K562 (cell line): Measurements from ENCODE around the gene DSG2. TPM values are rescaled to one million over a fixed set of nuclear protein-coding genes. Genes with fewer than 3 reads are reported as not detected.

Experiments
- BCL6 ChIP-seq: fragments of 250-450 bp; sonication (Bioruptor Pico); IDR thresholded peaks from 2 replicates; pipeline ENCODE4 v1.4.0; 2020
- BCOR ChIP-seq: fragments of 450-650 bp; IDR thresholded peaks from 2 replicates; pipeline ENCODE4 v1.6.1; 2016
- CREB3L1 ChIP-seq: fragments of 450-650 bp; IDR thresholded peaks from 2 replicates; pipeline ENCODE4 v1.6.1; 2014; ENCODE audit warnings: low read depth, mild to moderate bottlenecking, moderate library complexity, borderline replicate concordance
- HMBOX1 ChIP-seq: sonication (generic); IDR thresholded peaks from 2 replicates; pipeline ENCODE4 v1.6.1; 2016
- NR2C2 ChIP-seq, 2 experiments: fragments of 200-800 bp in 1 of 2; sonication (Bioruptor generic) in 1 of 2; sonication (generic) in 1 of 2; formaldehyde crosslinking in 1 of 2; IDR thresholded peaks; 2 replicates each; pipeline versions ENCODE4 v1.6.1 to v1.8.0; 2016 to 2022; ENCODE audit warnings: mild to moderate bottlenecking in 1 of 2, missing compliant biosample characterization in 1 of 2, missing genetic modification characterization in 1 of 2, missing genetic modification reagents in 1 of 2
- PATZ1 ChIP-seq: fragments of 250-450 bp; sonication (Bioruptor Pico); IDR thresholded peaks from 2 replicates; pipeline ENCODE4 v1.5.0; 2020; ENCODE audit warnings: mild to moderate bottlenecking, borderline replicate concordance
- POU5F1 ChIP-seq: fragments of 150-350 bp; IDR thresholded peaks from 2 replicates; pipeline ENCODE4 v1.6.1; 2014; ENCODE audit warnings: borderline replicate concordance, low read length, low read depth, mild to moderate bottlenecking; ENCODE audit not compliant: partially characterized antibody
- SAFB2 ChIP-seq: fragments of 200-400 bp; formaldehyde crosslinking; IDR thresholded peaks from 2 replicates; pipeline ENCODE4 v1.6.1; 2018; ENCODE audit warnings: borderline replicate concordance, low read length, low read depth, moderate library complexity; ENCODE audit not compliant: severe bottlenecking
- SIX5 ChIP-seq, 2 experiments: IDR thresholded peaks; 2 replicates each; pipeline ENCODE4 v1.6.1; 2011; ENCODE audit warnings: low read length in 2 of 2, borderline replicate concordance in 1 of 2, low read depth in 1 of 2, mild to moderate bottlenecking in 1 of 2, moderate library complexity in 1 of 2; ENCODE audit not compliant: insufficient read depth in 1 of 2
- STAT5B ChIP-seq: fragments of 250-450 bp; sonication (Bioruptor Pico); IDR thresholded peaks from 2 replicates; pipeline ENCODE4 v1.8.0; 2021; ENCODE audit warnings: mild to moderate bottlenecking, inconsistent platforms
- TAF9B ChIP-seq: fragments of 450-650 bp; IDR thresholded peaks from 2 replicates; pipeline ENCODE4 v1.6.1; 2018; ENCODE audit warnings: mild to moderate bottlenecking; ENCODE audit not compliant: partially characterized antibody
- TEAD1 ChIP-seq, 2 experiments: fragments of 450-650 bp in 1 of 2; sonication (generic) in 1 of 2; formaldehyde crosslinking; IDR thresholded peaks; 2 replicates each; pipeline versions ENCODE4 v1.4.0 to v1.8.0; 2020 to 2022; ENCODE audit warnings: mild to moderate bottlenecking in 2 of 2, missing genetic modification reagents in 1 of 2
- ZFP36 ChIP-seq: fragments of 150-350 bp; IDR thresholded peaks from 2 replicates; pipeline ENCODE4 v1.6.1; 2018; ENCODE audit warnings: low read length, low read depth; ENCODE audit not compliant: partially characterized antibody
- ZNF165 ChIP-seq: fragments of 250-450 bp; sonication (Bioruptor Pico); IDR thresholded peaks from 2 replicates; pipeline ENCODE4 v1.4.0; 2020; ENCODE audit warnings: borderline replicate concordance
- ZNF444 ChIP-seq: fragments of 250-450 bp; sonication (Bioruptor Pico); IDR thresholded peaks from 2 replicates; pipeline ENCODE4 v1.4.0; 2020; ENCODE audit warnings: mild to moderate bottlenecking, moderate library complexity
- ZNF830 ChIP-seq: fragments of 250-450 bp; sonication (Bioruptor Pico); IDR thresholded peaks from 2 replicates; pipeline ENCODE4 v1.5.0; 2021; ENCODE audit warnings: mild to moderate bottlenecking
- polyA plus RNA-seq, 8 experiments: library from polyadenylated mRNA; depleted of rRNA in 4 of 8; stranded (reverse) in 5 of 8; unstranded in 3 of 8; fragments of >200 nt; fragmentation: Nextera tagmentation in 2 of 8; fragmentation: Illumina TruSeq in 1 of 8; extraction: Ambion mirVana in 2 of 8; extraction: Trizol in 1 of 8; gene quantifications; 2 replicates each; pipeline versions ENCODE4 v1.2.1 to v1.2.3, GENCODE V29; 2011 to 2014; ENCODE audit warnings: inconsistent platforms in 1 of 8, missing spikeins in 1 of 8
- total RNA-seq, 7 experiments: library from RNA; depleted of rRNA in 6 of 7; stranded (reverse); fragments of >200 nt in 6 of 7; fragmentation: Illumina TruSeq in 2 of 7; extraction: Trizol in 2 of 7; gene quantifications; 2 replicates each; pipeline versions ENCODE4 v1.2.1 to v1.2.3, GENCODE V29; 2011 to 2021; ENCODE audit warnings: low replicate concordance in 1 of 7
- TF ChIP-seq, protein P1 (sequence below), 2 experiments: fragments of 450-650 bp; conservative IDR thresholded peaks; 2 replicates each; pipeline ENCODE4 v1.6.1; 2017; ENCODE audit warnings: mild to moderate bottlenecking in 2 of 2, moderate library complexity in 2 of 2
- TF ChIP-seq, protein P2 (sequence below), 2 experiments: IDR thresholded peaks; 2 replicates each; pipeline ENCODE4 v1.6.1; 2011; ENCODE audit warnings: borderline replicate concordance in 1 of 2, control low read depth in 1 of 2, low read depth in 1 of 2, low read length in 1 of 2, mild to moderate bottlenecking in 1 of 2, mixed read lengths in 1 of 2, moderate library complexity in 1 of 2; ENCODE audit not compliant: insufficient read depth in 1 of 2, insufficient read length in 1 of 2, poor library complexity in 1 of 2, severe bottlenecking in 1 of 2; ENCODE audit errors: extremely low read depth in 1 of 2

The DSG2 gene
- total and polyA plus RNA-seq, 9 of the 15 experiments (the other 6 are each of a cell fraction or from before 2014, with no cell fraction given), result 16.9 to 68.6 (median 41.3) TPM

DNA sequence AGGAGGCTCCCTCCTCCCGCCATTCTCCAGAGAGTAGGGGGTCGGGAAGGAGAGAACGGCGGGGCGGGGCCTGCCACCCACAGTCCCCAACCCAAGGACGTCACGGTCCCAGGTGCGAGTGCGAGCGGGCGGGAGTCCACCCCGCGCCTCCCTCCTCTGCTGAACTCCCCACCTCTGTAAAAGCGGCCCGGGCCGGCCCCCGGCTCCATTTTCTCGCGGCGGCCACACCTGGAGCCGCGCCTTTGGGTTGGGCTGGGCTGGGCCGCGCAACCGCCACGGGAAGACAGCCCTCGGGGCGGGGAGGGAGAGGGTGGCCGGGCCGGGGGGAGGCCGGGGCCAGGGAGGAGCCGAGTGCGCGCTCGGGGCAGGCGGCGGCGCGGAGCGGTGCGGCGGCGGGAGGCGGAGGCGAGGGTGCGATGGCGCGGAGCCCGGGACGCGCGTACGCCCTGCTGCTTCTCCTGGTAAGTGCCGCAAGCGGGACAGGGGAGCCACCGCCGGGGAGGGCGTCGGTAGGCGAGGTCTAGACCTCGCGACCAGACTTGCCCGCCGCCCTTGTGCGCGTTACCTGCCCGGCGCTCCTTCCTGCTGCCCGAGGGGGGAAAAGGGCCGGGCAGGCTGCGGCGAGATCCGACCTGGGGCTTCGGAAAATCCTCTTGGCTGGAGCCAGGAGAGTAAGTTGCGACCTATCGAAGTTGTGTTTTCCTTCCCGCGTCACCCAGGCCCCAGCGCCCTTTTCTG lies at the start of gene DSG2 (continued):
- TF ChIP-seq PATZ1 (CRISPR knock-in tag), result no peak
- no peak for TF ChIP-seq HMBOX1
- no peak for TF ChIP-seq SAFB2
- no peak for TF ChIP-seq STAT5B (CRISPR knock-in tag)
- TF ChIP-seq, protein P1, sequence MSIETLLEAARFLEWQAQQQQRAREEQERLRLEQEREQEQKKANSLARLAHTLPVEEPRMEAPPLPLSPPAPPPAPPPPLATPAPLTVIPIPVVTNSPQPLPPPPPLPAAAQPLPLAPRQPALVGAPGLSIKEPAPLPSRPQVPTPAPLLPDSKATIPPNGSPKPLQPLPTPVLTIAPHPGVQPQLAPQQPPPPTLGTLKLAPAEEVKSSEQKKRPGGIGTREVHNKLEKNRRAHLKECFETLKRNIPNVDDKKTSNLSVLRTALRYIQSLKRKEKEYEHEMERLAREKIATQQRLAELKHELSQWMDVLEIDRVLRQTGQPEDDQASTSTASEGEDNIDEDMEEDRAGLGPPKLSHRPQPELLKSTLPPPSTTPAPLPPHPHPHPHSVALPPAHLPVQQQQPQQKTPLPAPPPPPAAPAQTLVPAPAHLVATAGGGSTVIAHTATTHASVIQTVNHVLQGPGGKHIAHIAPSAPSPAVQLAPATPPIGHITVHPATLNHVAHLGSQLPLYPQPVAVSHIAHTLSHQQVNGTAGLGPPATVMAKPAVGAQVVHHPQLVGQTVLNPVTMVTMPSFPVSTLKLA (conservative IDR thresholded peaks at IDR 0.05), result 0 out of 4 replicates have a peak, but pooled peaks of 1 of the 2 experiments have one; percentile 43
- no peak for TF ChIP-seq BCL6
- TF ChIP-seq POU5F1, result no peak
- peak; percentile 37; the same call in 1 of the 2 replicates for TF ChIP-seq CREB3L1
- TF ChIP-seq ZFP36, result no peak
- TF ChIP-seq SIX5 (IDR thresholded peaks at IDR 0.05; ENCODE audit: borderline replicate concordance in 1 of 2, insufficient read depth in 1 of 2, low read depth in 1 of 2, low read length in 2 of 2), result no peak
- no peak; the same call in 1 of the 2 replicates for TF ChIP-seq BCOR
- no peak for TF ChIP-seq ZNF444 (CRISPR knock-in tag)
- TF ChIP-seq ZNF830 (CRISPR knock-in tag), result peak; percentile 69; the same call in 1 of the 2 replicates
- TF ChIP-seq ZNF165 (CRISPR knock-in tag), result no peak
- TF ChIP-seq, protein P2, sequence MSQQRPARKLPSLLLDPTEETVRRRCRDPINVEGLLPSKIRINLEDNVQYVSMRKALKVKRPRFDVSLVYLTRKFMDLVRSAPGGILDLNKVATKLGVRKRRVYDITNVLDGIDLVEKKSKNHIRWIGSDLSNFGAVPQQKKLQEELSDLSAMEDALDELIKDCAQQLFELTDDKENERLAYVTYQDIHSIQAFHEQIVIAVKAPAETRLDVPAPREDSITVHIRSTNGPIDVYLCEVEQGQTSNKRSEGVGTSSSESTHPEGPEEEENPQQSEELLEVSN (IDR thresholded peaks at IDR 0.05; ENCODE audit: borderline replicate concordance in 1 of 2, extremely low read depth in 1 of 2, insufficient read depth in 1 of 2, insufficient read length in 1 of 2, low read depth in 1 of 2, low read length in 1 of 2, poor library complexity in 1 of 2, severe bottlenecking in 1 of 2), result peak; percentile 81 to 93
- TF ChIP-seq TEAD1 (CRISPR knock-in tag; IDR thresholded peaks at IDR 0.05), result no peak
- TF ChIP-seq NR2C2 (CRISPR knock-in tag; IDR thresholded peaks at IDR 0.05), result no peak
- TF ChIP-seq NR2C2 (tag; IDR thresholded peaks at IDR 0.05), result peak; percentile 48; the same call in 1 of the 2 replicates
- no peak for TF ChIP-seq TAF9B
